Measurements from ENCODE around the gene LYPD6B. TPM values are rescaled to one million over a fixed set of nuclear protein-coding genes. Genes with fewer than 3 reads are reported as not detected.

Gene LYPD6B
- total RNA-seq, 1 experiment from 2014 or later: 35.8 TPM

DNA sequence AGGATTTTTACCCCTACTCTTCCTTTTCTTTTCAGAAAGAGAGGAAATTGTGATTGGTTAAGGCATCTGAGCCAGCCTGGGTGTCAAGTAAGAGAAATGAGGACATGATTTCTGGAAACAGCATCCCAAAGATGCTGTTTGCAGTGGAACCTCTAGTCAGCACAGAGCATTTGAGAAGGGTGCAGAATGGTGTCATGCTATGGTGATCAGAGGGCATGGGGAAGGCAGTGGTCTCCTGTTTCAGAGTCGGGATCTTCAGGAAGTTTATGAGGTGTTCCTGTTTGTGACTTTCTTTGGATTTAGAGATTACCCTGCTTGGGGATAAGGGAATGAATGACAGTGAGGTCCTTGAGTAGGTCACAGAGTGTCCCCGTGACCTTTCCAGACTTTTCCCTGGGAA lies 117.5 kb downstream of the LYPD6B start:
- no peak for DNase-seq
- no peak overlapping the region for H3K4me3 Mint-ChIP-seq (ENCODE audit: unreplicated experiment)
- H3K9me3 ChIP-seq: no peaks in the 10 kb centered on the region
- peaks cover 6% of the 10 kb centered on the region for H3K36me3 Mint-ChIP-seq (ENCODE audit: insufficient read depth, unreplicated experiment)
- peaks cover 15% of the 10 kb centered on the region for H3K4me1 Mint-ChIP-seq (ENCODE audit: low read depth, unreplicated experiment)
- no peaks in the 10 kb centered on the region for H3K27me3 ChIP-seq (replicated peaks; ENCODE audit: control insufficient read depth, insufficient read depth, low read length)
- H3K27me3 Mint-ChIP-seq (ENCODE audit: insufficient read depth, unreplicated experiment): no peaks in the 10 kb centered on the region
- BruUV-seq (replicated peaks): no TSS peak
- H3K4me3 ChIP-seq (ENCODE audit: low read depth, low read length): no peak overlapping the region
- no peaks in the 10 kb centered on the region for H3K36me3 ChIP-seq (ENCODE audit: control insufficient read depth, insufficient read depth, low read length)
- peaks cover 13% of the 10 kb centered on the region for H3K4me1 ChIP-seq
- ChIA-PET CTCF (no interaction called here), POLR2A (no interaction called here)
- no peak overlapping the region for H3K27ac Mint-ChIP-seq (ENCODE audit: unreplicated experiment)
- intact Hi-C loops (cut with micrococcal nuclease; ENCODE audit: unreplicated experiment): no loop called here
- no peak for TF ChIP-seq CTCF (IDR thresholded peaks at IDR 0.05; ENCODE audit: insufficient read depth in 1 of 2, low read depth in 1 of 2, low read length in 1 of 2, severe bottlenecking in 1 of 2, unreplicated experiment in 1 of 2)
- no peaks in the 10 kb centered on the region for H3K9me3 Mint-ChIP-seq (ENCODE audit: unreplicated experiment)

- no peak for DNase-seq
- no TSS peak for BruUV-seq (replicated peaks)
- TF ChIP-seq CTCF (IDR thresholded peaks at IDR 0.05; ENCODE audit: insufficient read depth in 1 of 2, low read depth in 1 of 2, low read length in 1 of 2, severe bottlenecking in 1 of 2, unreplicated experiment in 1 of 2): no peak
- Histone ChIP-seq H3K9me3 (no peaks in the 10 kb centered on the region), H3K36me3 (ENCODE audit: control insufficient read depth, insufficient read depth, low read length) (no peaks in the 10 kb centered on the region), H3K4me3 (ENCODE audit: low read depth, low read length) (no peak overlapping the region), H3K27me3 (replicated peaks; ENCODE audit: control insufficient read depth, insufficient read depth, low read length) (no peaks in the 10 kb centered on the region), H3K4me1 (peaks cover 25% of the 10 kb centered on the region)
- Mint-ChIP-seq H3K4me3 (ENCODE audit: unreplicated experiment) (no peak overlapping the region), H3K9me3 (ENCODE audit: unreplicated experiment) (no peaks in the 10 kb centered on the region), H3K4me1 (ENCODE audit: low read depth, unreplicated experiment) (peaks cover 25% of the 10 kb centered on the region), H3K27me3 (ENCODE audit: insufficient read depth, unreplicated experiment) (no peaks in the 10 kb centered on the region), H3K36me3 (ENCODE audit: insufficient read depth, unreplicated experiment) (peaks cover 6% of the 10 kb centered on the region), H3K27ac (ENCODE audit: unreplicated experiment) (no peak overlapping the region)
- intact Hi-C loops (cut with micrococcal nuclease; ENCODE audit: unreplicated experiment): no loop called here
- ChIA-PET POLR2A (no interaction called here), CTCF (no interaction called here)
Observed at GRCh38 chr2:149156971-149157740, 118.7 kb downstream of the LYPD6B start.

- no TSS peak for BruUV-seq (replicated peaks)
Observed at GRCh38 chr2:149158957-149159356, 120.5 kb downstream of the LYPD6B start.

More at GRCh38 chr2:149158957-149159356, 120.5 kb downstream of the LYPD6B start:
- ChIA-PET POLR2A (no interaction called here), CTCF (no interaction called here)
- Mint-ChIP-seq H3K27ac (ENCODE audit: unreplicated experiment) (no peak overlapping the region), H3K4me3 (ENCODE audit: unreplicated experiment) (no peak overlapping the region), H3K4me1 (ENCODE audit: low read depth, unreplicated experiment) (peaks cover 25% of the 10 kb centered on the region), H3K27me3 (ENCODE audit: insufficient read depth, unreplicated experiment) (no peaks in the 10 kb centered on the region), H3K9me3 (ENCODE audit: unreplicated experiment) (no peaks in the 10 kb centered on the region), H3K36me3 (ENCODE audit: insufficient read depth, unreplicated experiment) (peaks cover 6% of the 10 kb centered on the region)
- TF ChIP-seq CTCF (IDR thresholded peaks at IDR 0.05; ENCODE audit: insufficient read depth in 1 of 2, low read depth in 1 of 2, low read length in 1 of 2, severe bottlenecking in 1 of 2, unreplicated experiment in 1 of 2): no peak
- Histone ChIP-seq H3K27me3 (replicated peaks; ENCODE audit: control insufficient read depth, insufficient read depth, low read length) (no peaks in the 10 kb centered on the region), H3K4me3 (ENCODE audit: low read depth, low read length) (no peak overlapping the region), H3K4me1 (peaks cover 34% of the 10 kb centered on the region), H3K36me3 (ENCODE audit: control insufficient read depth, insufficient read depth, low read length) (peaks cover 1% of the 10 kb centered on the region; the same call in 1 of the 2 replicates), H3K9me3 (no peaks in the 10 kb centered on the region)
- no peak for DNase-seq
- intact Hi-C loops (cut with micrococcal nuclease; ENCODE audit: unreplicated experiment): no loop called here

Measured in Caco-2 (cell line).